ENCODE measurements around the gene SIL1.
"Not testable (repeated sequence)": the region's sequence is repeated elsewhere in the genome, so short reads cannot be mapped to it uniquely, and the experiment has no call there.

SIL1 gene

DNA sequence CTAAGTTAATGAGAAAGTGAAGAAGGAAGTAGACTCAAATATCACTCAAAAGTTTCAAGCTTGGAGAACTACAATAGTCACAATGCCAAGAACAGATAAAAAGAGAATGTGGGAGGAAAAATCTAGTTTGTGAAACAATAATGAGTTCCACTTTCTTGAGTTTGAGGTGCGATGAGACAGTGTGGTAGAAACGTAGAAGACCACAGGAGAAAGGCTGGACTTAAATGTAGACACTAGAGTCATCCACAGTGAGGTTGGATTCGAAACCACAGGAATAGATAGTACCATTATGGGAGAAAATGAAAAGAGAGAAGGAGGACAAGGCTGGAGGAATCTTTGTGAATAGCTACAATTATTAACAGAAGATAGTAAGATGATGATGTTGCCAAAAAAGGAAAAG is 182.0 kb downstream of the SIL1 start:
- TF ChIP-seq, protein P1, sequence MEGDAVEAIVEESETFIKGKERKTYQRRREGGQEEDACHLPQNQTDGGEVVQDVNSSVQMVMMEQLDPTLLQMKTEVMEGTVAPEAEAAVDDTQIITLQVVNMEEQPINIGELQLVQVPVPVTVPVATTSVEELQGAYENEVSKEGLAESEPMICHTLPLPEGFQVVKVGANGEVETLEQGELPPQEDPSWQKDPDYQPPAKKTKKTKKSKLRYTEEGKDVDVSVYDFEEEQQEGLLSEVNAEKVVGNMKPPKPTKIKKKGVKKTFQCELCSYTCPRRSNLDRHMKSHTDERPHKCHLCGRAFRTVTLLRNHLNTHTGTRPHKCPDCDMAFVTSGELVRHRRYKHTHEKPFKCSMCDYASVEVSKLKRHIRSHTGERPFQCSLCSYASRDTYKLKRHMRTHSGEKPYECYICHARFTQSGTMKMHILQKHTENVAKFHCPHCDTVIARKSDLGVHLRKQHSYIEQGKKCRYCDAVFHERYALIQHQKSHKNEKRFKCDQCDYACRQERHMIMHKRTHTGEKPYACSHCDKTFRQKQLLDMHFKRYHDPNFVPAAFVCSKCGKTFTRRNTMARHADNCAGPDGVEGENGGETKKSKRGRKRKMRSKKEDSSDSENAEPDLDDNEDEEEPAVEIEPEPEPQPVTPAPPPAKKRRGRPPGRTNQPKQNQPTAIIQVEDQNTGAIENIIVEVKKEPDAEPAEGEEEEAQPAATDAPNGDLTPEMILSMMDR (conservative IDR thresholded peaks at IDR 0.05) = no peak

DNA sequence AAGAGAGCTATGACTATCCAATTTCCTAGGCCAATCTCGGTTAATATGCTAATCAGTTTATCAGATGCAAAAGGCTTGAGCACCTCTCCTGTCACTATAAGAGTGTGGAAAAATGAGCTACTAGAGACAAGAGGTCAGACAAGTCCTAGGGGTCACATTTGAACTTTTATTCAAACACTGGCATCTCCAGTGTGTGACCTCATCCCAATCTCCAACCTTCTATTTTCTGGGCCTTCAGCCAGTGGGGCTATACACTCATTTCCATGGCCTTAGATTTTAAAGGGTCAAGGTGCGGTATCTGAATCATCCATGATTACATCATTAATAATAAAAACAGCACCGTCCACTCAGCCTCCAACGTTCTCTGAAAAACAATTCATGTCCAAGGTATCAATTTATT is 183.4 kb downstream of the SIL1 start:
- no peak overlapping the region for H3K27ac ChIP-seq
- TF ChIP-seq, protein P1 (conservative IDR thresholded peaks at IDR 0.05) = no peak

More for the DNA sequence above, 182.0 kb downstream of the SIL1 start:
- H3K27ac ChIP-seq = no peak overlapping the region

DNA sequence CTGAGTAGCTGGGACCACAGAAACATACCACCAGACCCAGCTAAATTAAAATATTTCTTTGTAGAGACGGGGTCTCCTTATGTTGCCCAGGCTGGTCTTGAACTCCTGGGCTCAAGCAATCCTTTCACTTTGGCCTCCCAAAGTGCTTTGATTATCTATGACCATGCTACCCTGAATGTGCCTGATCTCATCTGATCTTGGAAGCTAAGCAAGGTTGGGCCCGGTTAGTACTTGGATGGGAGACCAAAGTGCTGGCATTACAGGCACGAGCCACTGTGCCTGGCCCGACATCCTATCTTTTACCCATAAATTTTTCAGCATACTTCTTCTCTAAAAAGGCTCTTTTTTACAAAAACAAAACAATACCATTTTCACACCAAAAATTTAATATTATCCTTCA is 186.0 kb downstream of the SIL1 start:
- no peak overlapping the region for H3K27ac ChIP-seq
- TF ChIP-seq, protein P1 (conservative IDR thresholded peaks at IDR 0.05) = no peak

DNA sequence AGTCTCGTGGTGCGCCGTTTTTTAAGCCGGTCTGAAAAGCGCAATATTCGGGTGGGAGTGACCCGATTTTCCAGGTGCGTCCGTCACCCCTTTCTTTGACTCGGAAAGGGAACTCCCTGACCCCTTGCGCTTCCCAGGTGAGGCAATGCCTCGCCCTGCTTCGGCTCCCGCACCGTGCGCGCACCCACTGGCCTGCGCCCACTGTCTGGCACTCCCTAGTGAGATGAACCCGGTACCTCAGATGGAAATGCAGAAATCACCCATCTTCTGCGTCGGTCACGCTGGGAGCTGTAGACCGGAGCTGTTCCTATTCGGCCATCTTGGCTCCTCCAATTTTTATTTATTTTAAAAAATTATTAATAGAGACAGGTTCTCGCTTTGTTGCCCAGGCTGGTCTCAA is 187.0 kb downstream of the SIL1 start:
- H3K27ac ChIP-seq = not testable (repeated sequence)

DNA sequence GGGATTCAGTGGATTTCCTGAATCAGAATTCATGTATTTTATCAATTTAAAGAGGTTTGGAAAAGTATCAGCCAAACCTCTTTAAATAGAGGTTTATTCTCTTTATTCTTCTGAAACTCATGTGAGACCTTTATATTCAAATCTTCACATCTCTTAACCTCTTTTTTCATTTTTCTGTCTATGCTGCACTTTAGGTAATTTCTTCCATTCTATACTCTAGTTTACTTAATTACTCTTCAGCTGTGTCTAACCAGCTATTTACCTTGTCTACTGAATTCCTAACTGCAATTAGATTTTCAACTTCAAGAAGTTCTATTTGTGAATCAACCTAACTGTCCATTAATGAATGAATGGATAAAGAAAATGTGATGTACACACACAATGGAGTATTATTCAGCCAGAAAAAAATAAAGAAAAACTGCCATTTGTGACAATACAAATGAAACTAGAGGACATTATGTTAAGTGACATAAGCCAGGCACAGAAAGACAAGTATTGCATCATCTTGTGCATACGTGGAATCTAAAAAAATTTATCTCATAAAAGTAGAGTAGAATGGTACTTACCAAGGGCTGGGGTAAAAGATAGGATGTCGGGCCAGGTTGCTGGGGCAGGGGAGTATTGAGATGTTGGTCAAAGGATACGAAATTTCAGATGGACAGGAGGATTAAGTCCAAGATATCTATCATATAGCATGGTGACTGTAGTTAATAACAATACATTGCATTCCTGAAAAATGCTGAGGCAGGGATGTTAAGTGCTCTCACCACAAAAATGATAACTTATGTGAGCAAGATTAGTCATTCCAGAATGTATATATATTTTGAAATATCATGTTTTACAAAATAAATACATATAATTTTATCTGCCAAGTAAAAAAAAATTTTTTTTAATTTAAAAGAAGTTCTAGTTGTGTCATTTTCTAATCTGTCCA is 193.5 kb downstream of the SIL1 start:
- H3K27ac ChIP-seq = no peak overlapping the region
- TF ChIP-seq, protein P1 (conservative IDR thresholded peaks at IDR 0.05) = no peak

DNA sequence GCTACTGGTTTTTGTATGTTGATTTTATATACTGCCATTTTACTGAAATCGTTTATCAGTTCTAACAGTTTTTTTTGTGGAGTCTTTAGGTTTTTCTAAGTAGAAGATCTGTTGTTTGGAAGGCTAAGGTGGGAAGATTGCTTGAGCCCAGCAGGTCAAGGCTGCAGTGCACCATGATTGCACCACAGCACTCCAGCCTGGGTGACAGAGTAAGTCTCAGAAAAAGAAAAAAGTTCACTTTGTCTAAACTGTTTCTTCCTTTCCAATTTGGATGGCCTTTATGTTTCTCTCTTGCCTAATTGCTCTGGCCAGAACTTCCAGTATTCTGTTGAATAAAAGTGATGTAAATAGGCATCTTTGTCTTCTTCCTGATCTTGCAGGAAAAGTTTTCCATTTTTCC is 198.5 kb downstream of the SIL1 start:
- TF ChIP-seq, protein P1 (conservative IDR thresholded peaks at IDR 0.05) = no peak
- H3K27ac ChIP-seq = no peak overlapping the region

DNA sequence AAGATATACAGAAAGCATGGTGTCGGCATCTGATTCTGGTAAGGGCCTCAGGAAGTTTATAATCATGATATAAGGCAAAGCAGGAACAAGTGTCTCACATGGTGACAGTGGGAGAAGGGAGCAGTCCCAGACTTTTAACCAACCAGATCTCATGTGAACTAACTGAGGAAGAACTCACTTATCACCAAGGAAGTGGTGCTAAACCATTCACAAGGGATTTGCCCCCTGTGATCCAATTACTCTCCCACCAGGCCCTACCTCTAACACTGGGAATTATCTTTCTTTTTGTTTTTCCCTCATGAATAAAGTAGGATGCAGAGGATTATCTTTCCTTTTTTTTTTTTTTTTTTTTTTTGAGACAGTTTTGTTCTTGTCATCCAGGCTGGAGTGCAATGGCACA is 199.6 kb downstream of the SIL1 start:
- no peak overlapping the region for H3K27ac ChIP-seq
- TF ChIP-seq, protein P1 (conservative IDR thresholded peaks at IDR 0.05) = no peak

DNA sequence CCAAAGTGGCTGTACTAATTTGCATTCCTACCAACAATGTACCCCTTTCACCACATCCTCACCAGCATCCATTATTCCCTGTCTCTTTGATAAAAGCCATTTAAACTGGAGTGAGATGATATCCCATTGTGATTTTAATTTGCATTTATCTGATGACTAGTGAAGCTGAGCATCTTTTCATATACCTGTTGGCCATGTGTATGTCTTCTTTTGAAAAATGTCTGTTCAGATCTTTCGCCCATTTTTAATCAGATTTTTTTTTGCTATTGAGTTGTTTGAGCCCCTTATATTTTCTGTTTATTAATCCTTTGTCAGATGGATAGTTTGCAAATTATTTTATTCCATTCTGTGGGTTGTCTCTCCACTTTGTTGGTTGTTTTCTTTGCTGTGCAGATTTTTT is 202.0 kb downstream of the SIL1 start:
- no peak overlapping the region for H3K27ac ChIP-seq
- TF ChIP-seq, protein P1 (conservative IDR thresholded peaks at IDR 0.05) = no peak

All from VCaP (cell line).